ENCODE data around the gene RAD18.

Gene RAD18

DNA sequence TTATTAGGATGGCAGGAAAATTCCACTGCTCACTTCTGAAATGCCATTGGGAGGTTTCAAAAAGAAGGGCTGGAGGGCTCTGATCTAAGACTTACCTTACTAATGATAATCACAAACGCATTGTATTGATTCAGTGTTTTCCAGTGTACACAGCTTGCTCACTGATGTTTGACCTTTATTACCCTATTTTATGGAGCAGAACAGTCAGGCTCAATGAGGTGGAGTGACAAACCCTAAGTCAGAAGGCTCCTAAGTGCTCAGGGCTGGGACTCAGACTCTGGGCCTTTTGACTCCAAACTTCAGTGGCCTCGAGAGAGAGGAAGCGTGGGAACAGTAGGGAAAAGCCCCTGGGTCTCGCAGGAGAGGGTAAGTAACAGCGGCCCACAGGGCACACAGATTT is 20.3 kb upstream of the RAD18 start:
- Histone ChIP-seq H2AFZ (ENCODE audit: low read depth, low read length) (no peak overlapping the region), H3K9ac (ENCODE audit: low read length) (no peak overlapping the region), H3K4me2 (ENCODE audit: low read length, poor library complexity, severe bottlenecking) (no peak overlapping the region), H3K14ac (ENCODE audit: low read length in 2 of 2) (no peak overlapping the region), H3K4me3 (ENCODE audit: insufficient read depth in 1 of 2, low read depth in 1 of 2, low read length in 2 of 2) (no peak overlapping the region), H3K18ac (ENCODE audit: low read depth in 1 of 2, low read length in 2 of 2) (no peak overlapping the region), H3K4ac (ENCODE audit: low read depth in 1 of 2, low read length in 2 of 2) (no peak overlapping the region), H4K8ac (ENCODE audit: low read length) (no peak overlapping the region), H3K79me1 (replicated peaks; ENCODE audit: low read length, poor library complexity, severe bottlenecking) (no peaks in the 10 kb centered on the region), H4K91ac (ENCODE audit: low read length) (no peak overlapping the region), H3K27ac (ENCODE audit: low read length, poor library complexity, severe bottlenecking) (no peak overlapping the region), H3K36me3 (ENCODE audit: control insufficient read depth in 1 of 2, insufficient read depth in 2 of 2, low read depth in 1 of 2, low read length in 2 of 2) (no peaks in the 10 kb centered on the region), H2BK15ac (ENCODE audit: low read depth, poor library complexity, severe bottlenecking) (no peak overlapping the region), H3K27me3 (ENCODE audit: control insufficient read depth in 1 of 2, insufficient read depth in 1 of 2, low read length in 2 of 2) (peaks cover 0 to 32% of the 10 kb centered on the region in 2 experiments), H2BK5ac (ENCODE audit: low read depth, low read length, poor library complexity, severe bottlenecking) (no peak overlapping the region), H3K4me1 (ENCODE audit: control insufficient read depth, insufficient read depth, low read depth, low read length) (no peaks in the 10 kb centered on the region), H2BK120ac (ENCODE audit: low read depth, low read length) (no peak overlapping the region), H2BK12ac (ENCODE audit: low read length in 2 of 2) (no peak overlapping the region), H3K23ac (ENCODE audit: low read length in 2 of 2) (no peak overlapping the region), H3K9me3 (ENCODE audit: control insufficient read depth, low read length) (peaks cover 8% of the 10 kb centered on the region), H2AK5ac (ENCODE audit: low read length, severe bottlenecking) (no peak overlapping the region)
- 87% methylated on average over 5 of the region's 5 CpGs for WGBS
- DNase-seq = no peak

DNA sequence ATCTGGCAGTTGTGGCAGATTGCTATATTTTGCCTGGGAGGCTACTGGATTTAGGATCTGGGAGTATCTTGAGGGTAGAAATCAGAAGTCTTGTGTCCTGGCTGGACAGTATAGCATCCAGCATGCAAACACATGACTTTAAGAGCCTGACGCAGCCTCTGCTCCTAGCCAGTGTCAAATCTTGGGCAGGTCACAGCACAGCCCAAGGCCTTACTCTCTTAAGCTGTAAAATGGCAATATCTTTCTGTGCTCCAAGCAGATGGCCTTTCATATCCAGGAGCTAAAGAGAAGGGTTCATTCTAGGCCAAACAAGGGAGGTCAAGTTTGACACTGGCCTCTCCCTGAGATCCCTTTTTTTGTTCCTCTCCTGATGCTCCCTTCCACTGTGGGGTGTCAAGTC is 19.8 kb upstream of the RAD18 start:
- H2AK5ac ChIP-seq (ENCODE audit: low read length, severe bottlenecking) = no peak overlapping the region
- 69% methylated on average over 1 of the region's 1 CpG for WGBS
- H4K8ac ChIP-seq (ENCODE audit: low read length) = no peak overlapping the region
- no peak for DNase-seq
- H3K14ac ChIP-seq (ENCODE audit: low read length in 2 of 2) = no peak overlapping the region
- H3K4ac ChIP-seq (ENCODE audit: low read depth in 1 of 2, low read length in 2 of 2) = no peak overlapping the region
- H2BK12ac ChIP-seq (ENCODE audit: low read length in 2 of 2) = no peak overlapping the region
- H3K4me1 ChIP-seq (ENCODE audit: control insufficient read depth, insufficient read depth, low read depth, low read length) = no peaks in the 10 kb centered on the region
- H3K9ac ChIP-seq (ENCODE audit: low read length) = peak overlapping the region; percentile 52
- H2BK120ac ChIP-seq (ENCODE audit: low read depth, low read length) = no peak overlapping the region
- H3K27ac ChIP-seq (ENCODE audit: low read length, poor library complexity, severe bottlenecking) = no peak overlapping the region
- H2BK5ac ChIP-seq (ENCODE audit: low read depth, low read length, poor library complexity, severe bottlenecking) = no peak overlapping the region
- H4K91ac ChIP-seq (ENCODE audit: low read length) = no peak overlapping the region
- H2AFZ ChIP-seq (ENCODE audit: low read depth, low read length) = no peak overlapping the region
- H3K18ac ChIP-seq (ENCODE audit: low read depth in 1 of 2, low read length in 2 of 2) = no peak overlapping the region
- no peak overlapping the region for H3K23ac ChIP-seq (ENCODE audit: low read length in 2 of 2)
- peaks cover 12% of the 10 kb centered on the region for H3K9me3 ChIP-seq (ENCODE audit: control insufficient read depth, low read length)
- no peaks in the 10 kb centered on the region for H3K36me3 ChIP-seq (ENCODE audit: control insufficient read depth in 1 of 2, insufficient read depth in 2 of 2, low read depth in 1 of 2, low read length in 2 of 2)
- no peak overlapping the region for H2BK15ac ChIP-seq (ENCODE audit: low read depth, poor library complexity, severe bottlenecking)
- no peaks in the 10 kb centered on the region for H3K79me1 ChIP-seq (replicated peaks; ENCODE audit: low read length, poor library complexity, severe bottlenecking)
- no peak overlapping the region for H3K4me3 ChIP-seq (ENCODE audit: insufficient read depth in 1 of 2, low read depth in 1 of 2, low read length in 2 of 2)
- no peak overlapping the region for H3K4me2 ChIP-seq (ENCODE audit: low read length, poor library complexity, severe bottlenecking)
- peaks cover 0 to 35% of the 10 kb centered on the region in 2 experiments for H3K27me3 ChIP-seq (ENCODE audit: control insufficient read depth in 1 of 2, insufficient read depth in 1 of 2, low read length in 2 of 2)

DNA sequence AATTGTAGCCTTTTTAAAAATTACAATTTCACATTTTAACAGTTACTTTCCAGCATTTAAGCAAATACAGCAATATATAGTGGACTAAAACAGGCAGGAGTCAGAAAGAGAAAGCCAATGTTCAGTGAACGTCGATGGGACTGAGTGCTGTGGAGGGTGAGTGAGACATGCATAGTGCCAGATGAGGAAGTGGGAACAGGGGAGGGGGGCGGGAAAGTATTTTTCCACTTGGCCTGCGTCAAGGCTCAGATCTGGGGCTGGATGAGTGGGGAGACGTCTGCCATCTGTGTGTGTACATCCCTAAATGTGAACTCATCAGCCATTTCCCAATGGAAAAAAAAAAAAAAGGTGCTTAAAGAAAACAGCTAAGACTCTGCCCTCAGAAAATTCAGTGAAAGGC is 19.2 kb upstream of the RAD18 start:
- Histone ChIP-seq H3K4ac (ENCODE audit: low read depth in 1 of 2, low read length in 2 of 2) (no peak overlapping the region), H3K4me2 (ENCODE audit: low read length, poor library complexity, severe bottlenecking) (no peak overlapping the region), H3K23ac (ENCODE audit: low read length in 2 of 2) (no peak overlapping the region), H3K27ac (ENCODE audit: low read length, poor library complexity, severe bottlenecking) (no peak overlapping the region), H3K14ac (ENCODE audit: low read length in 2 of 2) (no peak overlapping the region), H3K4me3 (ENCODE audit: insufficient read depth in 1 of 2, low read depth in 1 of 2, low read length in 2 of 2) (no peak overlapping the region), H3K27me3 (ENCODE audit: control insufficient read depth in 1 of 2, insufficient read depth in 1 of 2, low read length in 2 of 2) (peaks cover 0 to 40% of the 10 kb centered on the region in 2 experiments), H2AFZ (ENCODE audit: low read depth, low read length) (no peak overlapping the region), H2AK5ac (ENCODE audit: low read length, severe bottlenecking) (no peak overlapping the region), H2BK12ac (ENCODE audit: low read length in 2 of 2) (no peak overlapping the region), H3K9ac (ENCODE audit: low read length) (peak overlapping the region; percentile 52), H3K9me3 (ENCODE audit: control insufficient read depth, low read length) (peaks cover 12% of the 10 kb centered on the region), H3K36me3 (ENCODE audit: control insufficient read depth in 1 of 2, insufficient read depth in 2 of 2, low read depth in 1 of 2, low read length in 2 of 2) (no peaks in the 10 kb centered on the region), H2BK5ac (ENCODE audit: low read depth, low read length, poor library complexity, severe bottlenecking) (no peak overlapping the region), H4K91ac (ENCODE audit: low read length) (no peak overlapping the region), H4K8ac (ENCODE audit: low read length) (no peak overlapping the region), H3K79me1 (replicated peaks; ENCODE audit: low read length, poor library complexity, severe bottlenecking) (no peaks in the 10 kb centered on the region), H2BK15ac (ENCODE audit: low read depth, poor library complexity, severe bottlenecking) (no peak overlapping the region), H3K18ac (ENCODE audit: low read depth in 1 of 2, low read length in 2 of 2) (no peak overlapping the region), H3K4me1 (ENCODE audit: control insufficient read depth, insufficient read depth, low read depth, low read length) (no peaks in the 10 kb centered on the region), H2BK120ac (ENCODE audit: low read depth, low read length) (no peak overlapping the region)
- DNase-seq = peak; percentile 58
- WGBS = 22% methylated on average over 2 of the region's 5 CpGs

DNA sequence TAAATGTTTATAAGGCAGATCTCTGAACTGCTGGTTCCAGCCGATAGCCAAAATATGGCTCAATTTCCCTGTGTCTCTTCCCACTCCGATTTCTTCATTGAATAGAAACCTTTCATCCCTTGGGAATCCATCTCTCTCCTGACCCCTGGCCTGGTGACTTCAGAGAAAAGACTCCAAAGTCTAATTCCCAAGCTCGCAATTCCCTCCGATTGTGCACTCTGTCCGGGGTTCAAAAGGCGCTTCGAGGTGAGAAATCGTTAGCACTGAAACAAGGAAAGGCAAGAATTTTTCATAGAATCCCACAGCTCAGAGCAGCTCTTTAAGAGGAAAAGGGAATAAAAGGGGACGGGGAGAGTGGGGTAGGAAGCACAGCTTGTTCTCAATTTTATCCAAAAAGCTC is 18.4 kb upstream of the RAD18 start:
- Histone ChIP-seq H3K9ac (ENCODE audit: low read length) (no peak overlapping the region), H3K27me3 (ENCODE audit: control insufficient read depth in 1 of 2, insufficient read depth in 1 of 2, low read length in 2 of 2) (peaks cover 3 to 43% of the 10 kb centered on the region in 2 experiments), H3K4ac (ENCODE audit: low read depth in 1 of 2, low read length in 2 of 2) (no peak overlapping the region), H4K91ac (ENCODE audit: low read length) (no peak overlapping the region), H2BK120ac (ENCODE audit: low read depth, low read length) (no peak overlapping the region), H2AFZ (ENCODE audit: low read depth, low read length) (no peak overlapping the region), H3K27ac (ENCODE audit: low read length, poor library complexity, severe bottlenecking) (no peak overlapping the region), H2BK5ac (ENCODE audit: low read depth, low read length, poor library complexity, severe bottlenecking) (no peak overlapping the region), H3K4me3 (ENCODE audit: insufficient read depth in 1 of 2, low read depth in 1 of 2, low read length in 2 of 2) (no peak overlapping the region), H3K79me1 (replicated peaks; ENCODE audit: low read length, poor library complexity, severe bottlenecking) (no peaks in the 10 kb centered on the region), H3K4me1 (ENCODE audit: control insufficient read depth, insufficient read depth, low read depth, low read length) (no peaks in the 10 kb centered on the region), H2BK12ac (ENCODE audit: low read length in 2 of 2) (no peak overlapping the region), H2AK5ac (ENCODE audit: low read length, severe bottlenecking) (no peak overlapping the region), H3K9me3 (ENCODE audit: control insufficient read depth, low read length) (peaks cover 12% of the 10 kb centered on the region), H3K4me2 (ENCODE audit: low read length, poor library complexity, severe bottlenecking) (no peak overlapping the region), H3K18ac (ENCODE audit: low read depth in 1 of 2, low read length in 2 of 2) (no peak overlapping the region), H3K14ac (ENCODE audit: low read length in 2 of 2) (no peak overlapping the region), H2BK15ac (ENCODE audit: low read depth, poor library complexity, severe bottlenecking) (no peak overlapping the region), H3K23ac (ENCODE audit: low read length in 2 of 2) (no peak overlapping the region), H3K36me3 (ENCODE audit: control insufficient read depth in 1 of 2, insufficient read depth in 2 of 2, low read depth in 1 of 2, low read length in 2 of 2) (no peaks in the 10 kb centered on the region), H4K8ac (ENCODE audit: low read length) (no peak overlapping the region)
- 90% methylated on average over 9 of the region's 9 CpGs for WGBS
- DNase-seq = no peak

All from mesenchymal stem cell (in vitro differentiated cells and primary cell).